Neuronal stem cell (in vitro differentiated cells): ENCODE results near the gene FCMR.

Experiments used
- DNase-seq: peaks from one replicate; pipeline ENCODE4 v3.0.0-alpha.2; 2013; ENCODE audit warnings: low spot score
- H2AFZ ChIP-seq: one replicate; pipeline ENCODE4 v1.6.1; 2013; ENCODE audit warnings: mild to moderate bottlenecking, low read length, inconsistent platforms
- H2AK5ac ChIP-seq: 2 replicates; pipeline ENCODE4 v1.6.1; 2013; ENCODE audit warnings: low read depth, mild to moderate bottlenecking, inconsistent platforms, low read length, moderate library complexity, mixed read lengths
- H2BK120ac ChIP-seq: 2 replicates; pipeline ENCODE4 v1.6.1; 2013; ENCODE audit warnings: low read depth, mild to moderate bottlenecking, inconsistent platforms, low read length, moderate library complexity, mixed read lengths
- H2BK12ac ChIP-seq: one replicate; pipeline ENCODE4 v1.6.1; 2013; ENCODE audit warnings: low read length, inconsistent platforms
- H2BK15ac ChIP-seq: 2 replicates; pipeline ENCODE4 v1.6.1; 2013; ENCODE audit warnings: mild to moderate bottlenecking, low read length, inconsistent platforms, mixed read lengths
- H2BK5ac ChIP-seq: one replicate; pipeline ENCODE4 v1.6.1; 2013; ENCODE audit warnings: inconsistent platforms, mild to moderate bottlenecking, low read length, moderate library complexity
- H3K14ac ChIP-seq: one replicate; pipeline ENCODE4 v1.6.1; 2013; ENCODE audit warnings: low read length, inconsistent platforms
- H3K18ac ChIP-seq: 2 replicates; pipeline ENCODE4 v1.6.1; 2013; ENCODE audit warnings: low read length, inconsistent platforms
- H3K23ac ChIP-seq: 2 replicates; pipeline ENCODE4 v1.6.1; 2013; ENCODE audit warnings: low read depth, mild to moderate bottlenecking, mixed read lengths, low read length, inconsistent platforms; ENCODE audit not compliant: poor library complexity
- H3K27ac ChIP-seq: replicated peaks from 3 replicates; pipeline ENCODE4 v1.5.1; 2013; ENCODE audit warnings: low read length, inconsistent platforms
- H3K27me3 ChIP-seq, 3 experiments: 2 replicates each; pipeline ENCODE4 v1.6.1; 2013; ENCODE audit warnings: low read length in 3 of 3, mild to moderate bottlenecking in 2 of 3, inconsistent platforms in 1 of 3, low read depth in 1 of 3, mixed read lengths in 1 of 3, moderate library complexity in 1 of 3; ENCODE audit not compliant: control insufficient read depth in 3 of 3, insufficient read depth in 3 of 3
- H3K36me3 ChIP-seq, 2 donors: replicated peaks in 1 of 2; 2 replicates each; pipeline ENCODE4 v1.6.1; 2013; ENCODE audit warnings: low read length in 2 of 2; ENCODE audit not compliant: control insufficient read depth in 2 of 2, insufficient read depth in 2 of 2
- H3K4ac ChIP-seq: 2 replicates; pipeline ENCODE4 v1.6.1; 2013; ENCODE audit warnings: inconsistent platforms, mild to moderate bottlenecking, low read length, moderate library complexity
- H3K4me1 ChIP-seq, 2 donors: 1 replicate in 1 of 2; 2 replicates in 1 of 2; pipeline ENCODE4 v1.6.1; 2013; ENCODE audit warnings: low read length in 2 of 2, low read depth in 1 of 2; ENCODE audit not compliant: control insufficient read depth in 2 of 2, insufficient read depth in 1 of 2
- H3K4me2 ChIP-seq: one replicate; pipeline ENCODE4 v1.6.1; 2013; ENCODE audit warnings: mild to moderate bottlenecking, low read length, inconsistent platforms; ENCODE audit not compliant: insufficient read depth, poor library complexity, severe bottlenecking
- H3K4me3 ChIP-seq, 2 donors: 2 replicates each; pipeline ENCODE4 v1.5.1; 2013; ENCODE audit warnings: low read length in 2 of 2, mild to moderate bottlenecking in 2 of 2, inconsistent platforms in 1 of 2, moderate library complexity in 1 of 2
- H3K79me1 ChIP-seq: one replicate; pipeline ENCODE4 v1.6.1; 2013; ENCODE audit warnings: low read depth, mild to moderate bottlenecking, inconsistent platforms, low read length, moderate library complexity
- H3K9ac ChIP-seq: one replicate; pipeline ENCODE4 v1.6.1; 2013; ENCODE audit warnings: mild to moderate bottlenecking, low read depth, low read length, inconsistent platforms; ENCODE audit not compliant: poor library complexity
- H3K9me3 ChIP-seq, 2 donors: replicated peaks in 1 of 2; 2 replicates each; pipeline versions ENCODE3 to v1.6.1; 2013; ENCODE audit warnings: low read length in 2 of 2, mild to moderate bottlenecking in 2 of 2, inconsistent platforms in 1 of 2, low read depth in 1 of 2, mixed read lengths in 1 of 2, moderate library complexity in 1 of 2; ENCODE audit not compliant: control insufficient read depth in 2 of 2, insufficient read depth in 1 of 2
- H4K8ac ChIP-seq: one replicate; pipeline ENCODE4 v1.6.1; 2013; ENCODE audit warnings: low read depth, mild to moderate bottlenecking, inconsistent platforms, low read length, moderate library complexity
- H4K91ac ChIP-seq: one replicate; pipeline ENCODE4 v1.6.1; 2013; ENCODE audit warnings: low read length, low read depth, mild to moderate bottlenecking, inconsistent platforms; ENCODE audit not compliant: poor library complexity
- WGBS, 2 donors: extraction: QIAGEN DNeasy Blood & Tissue Kit; methylation state at CpG; one replicate each; pipeline ENCODE4 v1.1.7; 2013; ENCODE audit warnings: missing lambda C conversion rate in 2 of 2, mixed read lengths in 1 of 2; ENCODE audit not compliant: insufficient read length in 2 of 2, insufficient replicate concordance in 1 of 2; ENCODE audit errors: extremely low coverage in 2 of 2; 5-methylcytosine and 5-hydroxymethylcytosine counted together

FCMR gene

GRCh38 chr1:206949208-206949607 lies 27.5 kb upstream of the FCMR start:
- H3K14ac ChIP-seq = no peak overlapping the region
- no peak overlapping the region for H2BK5ac ChIP-seq
- no CpG with 5 or more reads among the region's 4 CpGs for WGBS, 2 donors
- H3K4me2 ChIP-seq = no peak overlapping the region
- no peak overlapping the region for H3K4ac ChIP-seq
- H3K27ac ChIP-seq = no peak overlapping the region
- H3K18ac ChIP-seq = no peak overlapping the region
- H2BK15ac ChIP-seq = no peak overlapping the region
- H2AFZ ChIP-seq = no peak overlapping the region
- H4K91ac ChIP-seq = no peak overlapping the region
- H3K9ac ChIP-seq = no peak overlapping the region
- no peak overlapping the region for H2AK5ac ChIP-seq
- H3K79me1 ChIP-seq = no peaks in the 10 kb centered on the region
- no peaks in the 10 kb centered on the region for H3K9me3 ChIP-seq
- peaks cover 0 to 14% (median 0%) of the 10 kb centered on the region in 3 experiments for H3K27me3 ChIP-seq
- H2BK12ac ChIP-seq = no peak overlapping the region
- no peak overlapping the region for H3K23ac ChIP-seq
- H4K8ac ChIP-seq = no peak overlapping the region
- no peaks in the 10 kb centered on the region for H3K36me3 ChIP-seq
- H3K4me3 ChIP-seq = no peak overlapping the region
- no peak for DNase-seq
- H3K4me1 ChIP-seq = no peaks in the 10 kb centered on the region
- no peak overlapping the region for H2BK120ac ChIP-seq

DNA sequence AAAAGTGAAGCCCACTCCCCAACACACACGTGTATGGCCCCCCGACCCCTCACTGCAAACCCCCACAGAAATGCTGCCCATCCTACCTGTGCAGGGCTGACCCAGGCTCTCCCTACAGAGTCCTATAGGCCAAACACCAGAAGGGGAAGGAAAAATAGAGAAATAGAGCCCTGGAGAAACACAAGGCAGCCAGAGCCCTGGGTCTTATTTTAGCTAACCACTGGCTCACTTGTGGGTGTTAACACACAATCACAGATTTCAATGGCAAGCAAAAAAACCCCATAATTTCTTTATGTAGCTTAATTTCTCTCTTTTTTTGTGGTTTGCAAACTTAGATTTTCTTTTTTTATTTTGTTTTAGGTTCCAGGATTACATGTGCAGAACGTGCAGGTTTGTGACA lies 25.5 kb upstream of the FCMR start:
- H3K27me3 ChIP-seq = peaks cover 0 to 17% (median 0%) of the 10 kb centered on the region in 3 experiments

DNA sequence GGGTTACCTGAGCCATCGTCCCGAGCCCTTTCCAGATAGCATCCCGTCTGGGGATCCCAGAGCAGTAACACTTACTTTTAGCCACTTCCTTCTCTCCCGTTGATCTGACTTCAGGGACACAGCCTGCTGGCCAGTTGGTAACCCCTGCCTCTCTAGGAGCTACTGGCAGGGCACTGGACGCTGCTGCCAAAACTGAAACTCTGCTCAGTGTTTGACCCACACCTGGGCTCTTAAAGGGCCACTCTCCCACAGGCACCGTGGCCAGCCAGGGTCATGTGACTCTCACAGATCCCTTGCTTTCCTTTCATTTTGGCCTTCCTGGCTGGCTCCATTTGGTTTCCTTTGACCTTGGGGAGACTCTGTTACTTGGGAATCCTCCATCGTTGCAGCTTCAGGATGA lies 24.5 kb upstream of the FCMR start, which contains the start of gene PIGR:
TSS of gene PIGR (minus strand) at position 206 of the 400 bp plus-strand sequence. CDS start 5,935 bp downstream, outside the sequence.
- Histone ChIP-seq H3K4me3 (no peak within 1 kb of the TSS), H3K9me3 (peaks cover 0 to 2% of the 10 kb centered on the region in 2 donors), H3K23ac (peak within 1 kb of the TSS; percentile 31), H4K8ac (no peak within 1 kb of the TSS), H2BK120ac (no peak within 1 kb of the TSS), H3K14ac (peak within 1 kb of the TSS; percentile 23), H2AFZ (no peak within 1 kb of the TSS), H3K4ac (no peak within 1 kb of the TSS), H3K9ac (no peak within 1 kb of the TSS), H3K4me2 (no peak within 1 kb of the TSS), H4K91ac (no peak within 1 kb of the TSS), H2BK5ac (peak within 1 kb of the TSS; percentile 6), H3K27ac (no peak within 1 kb of the TSS), H3K27me3 (peaks cover 0 to 22% (median 0%) of the 10 kb centered on the region in 3 experiments), H2BK12ac (no peak within 1 kb of the TSS), H2BK15ac (no peak within 1 kb of the TSS), H3K4me1 (no peaks in the 10 kb centered on the region), H3K79me1 (no peaks in the 10 kb centered on the region), H2AK5ac (no peak within 1 kb of the TSS), H3K18ac (no peak within 1 kb of the TSS), H3K36me3 (no peaks in the 10 kb centered on the region)
- WGBS, 2 donors = no CpG with 5 or more reads among the region's 7 CpGs
- no peak for DNase-seq

More for the DNA sequence above, 25.5 kb upstream of the FCMR start:
- WGBS, 2 donors = no CpG with 5 or more reads among the region's 3 CpGs
- no peak overlapping the region for H3K27ac ChIP-seq
- H3K9me3 ChIP-seq = peaks cover 0 to 2% of the 10 kb centered on the region in 2 donors
- no peak for DNase-seq
- H4K8ac ChIP-seq = no peak overlapping the region
- H3K36me3 ChIP-seq = no peaks in the 10 kb centered on the region
- no peaks in the 10 kb centered on the region for H3K4me1 ChIP-seq
- H3K18ac ChIP-seq = no peak overlapping the region
- H3K23ac ChIP-seq = no peak overlapping the region
- no peak overlapping the region for H3K9ac ChIP-seq
- no peak overlapping the region for H3K4ac ChIP-seq
- no peak overlapping the region for H2AFZ ChIP-seq
- no peak overlapping the region for H2BK5ac ChIP-seq
- H3K14ac ChIP-seq = no peak overlapping the region
- H3K79me1 ChIP-seq = no peaks in the 10 kb centered on the region
- no peak overlapping the region for H2BK120ac ChIP-seq
- no peak overlapping the region for H3K4me2 ChIP-seq
- no peak overlapping the region for H2AK5ac ChIP-seq
- no peak overlapping the region for H2BK12ac ChIP-seq
- no peak overlapping the region for H3K4me3 ChIP-seq
- H2BK15ac ChIP-seq = no peak overlapping the region
- H4K91ac ChIP-seq = no peak overlapping the region

- H2BK12ac ChIP-seq = no peak overlapping the region
- H2AFZ ChIP-seq = no peak overlapping the region
- WGBS, 2 donors = no CpG with 5 or more reads among the region's 4 CpGs
- no peak overlapping the region for H3K9ac ChIP-seq
- H3K4ac ChIP-seq = no peak overlapping the region
- no peak for DNase-seq
- H3K27me3 ChIP-seq = peaks cover 0 to 23% (median 0%) of the 10 kb centered on the region in 3 experiments
- no peak overlapping the region for H2BK120ac ChIP-seq
- H2AK5ac ChIP-seq = no peak overlapping the region
- peak overlapping the region; percentile 31 for H3K23ac ChIP-seq
- no peak overlapping the region for H3K4me3 ChIP-seq
- no peaks in the 10 kb centered on the region for H3K79me1 ChIP-seq
- H2BK5ac ChIP-seq = peak overlapping the region; percentile 6
- H3K36me3 ChIP-seq = no peaks in the 10 kb centered on the region
- peak overlapping the region; percentile 23 for H3K14ac ChIP-seq
- no peak overlapping the region for H4K91ac ChIP-seq
- H3K27ac ChIP-seq = no peak overlapping the region
- H2BK15ac ChIP-seq = no peak overlapping the region
- no peak overlapping the region for H3K18ac ChIP-seq
- H3K4me1 ChIP-seq = no peaks in the 10 kb centered on the region
- no peak overlapping the region for H3K4me2 ChIP-seq
- H4K8ac ChIP-seq = no peak overlapping the region
- peaks cover 0 to 2% of the 10 kb centered on the region in 2 donors for H3K9me3 ChIP-seq
These were observed 24.0 kb upstream of the FCMR start for GRCh38 chr1:206945779-206946178.
